LNCaP clone FGC (cell line): ENCODE results near the gene COQ3.

Experiments
- DNase-seq: peaks from one replicate; pipeline ENCODE4 v3.0.0-alpha.2; 2011; ENCODE audit warnings: low read depth
- H3K4me3 ChIP-seq: 2 replicates; pipeline ENCODE4 v1.5.1; 2011; ENCODE audit warnings: mild to moderate bottlenecking, low read depth, low read length, control low read depth
- CTCF ChIP-seq: IDR thresholded peaks from 2 replicates; pipeline ENCODE4 v1.5.1; 2012; ENCODE audit warnings: mild to moderate bottlenecking; ENCODE audit not compliant: control insufficient read depth, insufficient read depth; ENCODE audit errors: extremely low read depth

The COQ3 gene

GRCh38 chr6:99425647-99426450 is 31.9 kb upstream of the COQ3 start:
- peak; percentile 61 for TF ChIP-seq CTCF
- peak overlapping the region; percentile 86 for H3K4me3 ChIP-seq
- peak; percentile 85 for DNase-seq

- H3K4me3 ChIP-seq: peak within 1 kb of the TSS; percentile 86
- peak; percentile 99 for DNase-seq
- TF ChIP-seq CTCF: no peak
These were observed 31.0 kb upstream of the COQ3 start, which contains the start of gene PNISR for GRCh38 chr6:99424761-99425646. Gene PNISR (minus strand): TSS chr6:99425308. CDS start chr6:99414659, 10,649 bp downstream.

GRCh38 chr6:99424022-99424421 is 30.0 kb upstream of the COQ3 start:
- no peak for TF ChIP-seq CTCF
- DNase-seq: no peak
- peak overlapping the region; percentile 86 for H3K4me3 ChIP-seq

GRCh38 chr6:99422912-99423311 is 28.9 kb upstream of the COQ3 start:
- DNase-seq: no peak
- no peak overlapping the region for H3K4me3 ChIP-seq
- no peak for TF ChIP-seq CTCF

DNA sequence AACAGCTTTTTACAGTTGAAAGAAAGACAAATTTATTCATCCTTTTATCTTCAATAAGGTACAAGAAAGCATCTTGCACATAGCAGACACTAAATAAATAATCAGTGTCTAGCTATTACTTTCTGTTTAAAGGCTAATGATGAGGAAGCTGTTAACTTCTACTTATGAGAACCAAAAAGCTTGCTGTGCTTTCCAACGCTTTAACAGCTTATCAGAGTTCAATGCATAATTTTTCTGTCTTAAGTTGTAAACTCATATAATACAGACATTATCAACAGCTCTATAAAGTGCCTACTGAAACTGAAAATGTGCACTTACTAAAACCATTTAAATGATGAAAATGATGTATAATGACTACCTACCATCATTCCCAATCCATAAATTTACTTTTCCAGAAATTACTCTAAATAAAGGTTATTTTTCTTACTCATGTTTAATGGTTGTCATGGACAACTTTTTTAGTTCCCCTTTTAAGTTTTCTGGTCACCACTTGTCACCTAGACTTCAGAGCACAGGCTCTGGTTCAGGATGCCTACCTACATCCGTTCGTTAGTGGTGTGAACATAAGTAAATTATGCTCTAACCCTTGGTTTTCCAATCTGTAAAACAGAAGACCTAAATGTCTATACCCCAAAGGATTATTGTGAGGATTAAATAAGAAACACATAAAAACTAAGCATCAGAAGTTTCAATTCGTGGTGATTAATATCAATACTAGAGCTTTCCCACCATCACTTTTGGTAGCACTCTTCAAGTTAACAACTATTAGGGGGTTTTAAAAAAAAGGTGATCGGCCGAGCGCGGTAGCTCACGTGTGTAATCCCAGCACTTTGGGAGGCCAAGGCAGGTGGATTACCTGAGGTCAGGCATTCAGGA is 23.1 kb upstream of the COQ3 start:
- H3K4me3 ChIP-seq: no peak overlapping the region
- no peak for TF ChIP-seq CTCF
- DNase-seq: no peak

GRCh38 chr6:99416226-99416625 is 22.2 kb upstream of the COQ3 start:
- no peak for DNase-seq
- no peak overlapping the region for H3K4me3 ChIP-seq
- no peak for TF ChIP-seq CTCF
